Hepatocyte (in vitro differentiated cells): Measurements from ENCODE around the gene CEACAM6.
A peak's percentile ranks its signal among the peaks of the same experiment; 100 is the strongest.

Experiments
- CTCF ChIP-seq: fragments of 200-600 bp; sonication (generic); IDR thresholded peaks from 2 replicates; pipeline ENCODE4 v1.5.1; 2016; ENCODE audit warnings: antibody characterized with exemption, mild to moderate bottlenecking; ENCODE audit not compliant: poor library complexity
- EZH2 ChIP-seq: fragments of 200-600 bp; sonication (generic); IDR thresholded peaks from 2 replicates; pipeline ENCODE4 v1.6.1; 2016; ENCODE audit warnings: antibody characterized with exemption, mild to moderate bottlenecking, borderline replicate concordance

- peak; percentile 34 for TF ChIP-seq CTCF
- no peak for TF ChIP-seq EZH2
These were observed 2.2 kb upstream of the CEACAM6 start for GRCh38 chr19:41753159-41753558.
